Posterior cingulate gyrus (tissue), 11 donors: Measurements from ENCODE around the gene SETD5.
A peak's percentile ranks its signal among the peaks of the same experiment; 100 is the strongest.

Experiments used
- DNase-seq, 10 donors: peaks; one replicate each; pipeline versions ENCODE4 v3.0.0 to v3.0.0-alpha.2; 2020 to 2021; ENCODE audit warnings: mixed read lengths in 3 of 10
- intact Hi-C: fragments of 100-400 bp; cut with DNase I; formaldehyde crosslinking; loops from one replicate; pipeline ENCODE4 v1.15.1; 2023

Gene SETD5, protein sequence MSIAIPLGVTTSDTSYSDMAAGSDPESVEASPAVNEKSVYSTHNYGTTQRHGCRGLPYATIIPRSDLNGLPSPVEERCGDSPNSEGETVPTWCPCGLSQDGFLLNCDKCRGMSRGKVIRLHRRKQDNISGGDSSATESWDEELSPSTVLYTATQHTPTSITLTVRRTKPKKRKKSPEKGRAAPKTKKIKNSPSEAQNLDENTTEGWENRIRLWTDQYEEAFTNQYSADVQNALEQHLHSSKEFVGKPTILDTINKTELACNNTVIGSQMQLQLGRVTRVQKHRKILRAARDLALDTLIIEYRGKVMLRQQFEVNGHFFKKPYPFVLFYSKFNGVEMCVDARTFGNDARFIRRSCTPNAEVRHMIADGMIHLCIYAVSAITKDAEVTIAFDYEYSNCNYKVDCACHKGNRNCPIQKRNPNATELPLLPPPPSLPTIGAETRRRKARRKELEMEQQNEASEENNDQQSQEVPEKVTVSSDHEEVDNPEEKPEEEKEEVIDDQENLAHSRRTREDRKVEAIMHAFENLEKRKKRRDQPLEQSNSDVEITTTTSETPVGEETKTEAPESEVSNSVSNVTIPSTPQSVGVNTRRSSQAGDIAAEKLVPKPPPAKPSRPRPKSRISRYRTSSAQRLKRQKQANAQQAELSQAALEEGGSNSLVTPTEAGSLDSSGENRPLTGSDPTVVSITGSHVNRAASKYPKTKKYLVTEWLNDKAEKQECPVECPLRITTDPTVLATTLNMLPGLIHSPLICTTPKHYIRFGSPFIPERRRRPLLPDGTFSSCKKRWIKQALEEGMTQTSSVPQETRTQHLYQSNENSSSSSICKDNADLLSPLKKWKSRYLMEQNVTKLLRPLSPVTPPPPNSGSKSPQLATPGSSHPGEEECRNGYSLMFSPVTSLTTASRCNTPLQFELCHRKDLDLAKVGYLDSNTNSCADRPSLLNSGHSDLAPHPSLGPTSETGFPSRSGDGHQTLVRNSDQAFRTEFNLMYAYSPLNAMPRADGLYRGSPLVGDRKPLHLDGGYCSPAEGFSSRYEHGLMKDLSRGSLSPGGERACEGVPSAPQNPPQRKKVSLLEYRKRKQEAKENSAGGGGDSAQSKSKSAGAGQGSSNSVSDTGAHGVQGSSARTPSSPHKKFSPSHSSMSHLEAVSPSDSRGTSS (N-terminal part only)

GRCh38 chr3:9397332-9397905 is at the start of gene SETD5:
Gene SETD5, plus strand, starts transcription at chr3:9397615. Its CDS starts 31,324 bp downstream, at chr3:9428939.
- DNase-seq, result peak; percentile 97 to 100 (median 98)
- intact Hi-C loops, result loop anchor here (5.0 kb wide), 1 partner anchor 35 kb away; the partner anchor contains the start of gene THUMPD3

GRCh38 chr3:9347887-9348286 is 49.5 kb upstream of the SETD5 start:
- DNase-seq, result no peak
- intact Hi-C loops, result no loop called here

DNA sequence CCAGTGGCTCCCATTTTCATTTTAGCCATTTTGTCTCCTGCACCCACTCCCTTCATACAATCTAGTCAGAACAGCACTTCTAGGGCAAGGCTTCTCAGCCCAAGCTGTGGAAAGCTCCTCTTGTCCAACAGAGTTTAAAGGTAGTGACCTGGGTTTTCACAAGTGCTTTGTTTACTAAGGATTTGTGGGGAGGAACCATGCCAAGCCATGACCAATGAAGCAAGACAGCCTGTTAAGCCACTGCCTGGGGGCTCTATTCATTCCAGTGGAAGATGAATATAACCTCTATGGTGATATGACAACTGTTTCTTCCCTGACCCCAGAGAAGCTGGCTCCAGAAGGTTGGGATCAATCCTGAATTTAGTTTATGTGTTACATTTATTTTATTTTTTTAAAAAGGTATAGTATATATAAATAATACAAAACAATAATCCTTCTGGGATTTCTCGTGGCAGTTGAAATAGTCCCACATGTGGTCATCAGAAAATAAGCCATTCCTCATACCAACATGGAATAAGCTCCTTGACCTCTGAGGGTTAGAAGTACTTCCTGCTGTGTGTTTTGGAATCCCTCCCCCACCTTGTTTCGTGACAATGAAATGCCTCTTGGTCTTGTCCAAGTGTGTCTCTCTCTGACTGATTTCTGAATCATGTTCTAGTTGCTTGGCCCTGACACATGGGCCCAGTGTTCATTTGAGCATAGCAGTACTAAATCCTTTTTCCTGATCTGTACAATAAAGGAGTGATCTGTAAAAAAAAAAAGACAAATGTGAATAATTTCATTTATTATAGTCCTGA is 47.9 kb upstream of the SETD5 start:
- intact Hi-C loops, result loop anchor here (5.0 kb wide), 1 partner anchor 73 kb away; no protein-coding TSS in a partner anchor

GRCh38 chr3:9351709-9352126 is 45.7 kb upstream of the SETD5 start:
- DNase-seq, result no peak
- intact Hi-C loops, result loop anchor here (5.0 kb wide), 1 partner anchor 71 kb away; no protein-coding TSS in a partner anchor

More for the DNA sequence above, 47.9 kb upstream of the SETD5 start:
- no peak for DNase-seq

DNA sequence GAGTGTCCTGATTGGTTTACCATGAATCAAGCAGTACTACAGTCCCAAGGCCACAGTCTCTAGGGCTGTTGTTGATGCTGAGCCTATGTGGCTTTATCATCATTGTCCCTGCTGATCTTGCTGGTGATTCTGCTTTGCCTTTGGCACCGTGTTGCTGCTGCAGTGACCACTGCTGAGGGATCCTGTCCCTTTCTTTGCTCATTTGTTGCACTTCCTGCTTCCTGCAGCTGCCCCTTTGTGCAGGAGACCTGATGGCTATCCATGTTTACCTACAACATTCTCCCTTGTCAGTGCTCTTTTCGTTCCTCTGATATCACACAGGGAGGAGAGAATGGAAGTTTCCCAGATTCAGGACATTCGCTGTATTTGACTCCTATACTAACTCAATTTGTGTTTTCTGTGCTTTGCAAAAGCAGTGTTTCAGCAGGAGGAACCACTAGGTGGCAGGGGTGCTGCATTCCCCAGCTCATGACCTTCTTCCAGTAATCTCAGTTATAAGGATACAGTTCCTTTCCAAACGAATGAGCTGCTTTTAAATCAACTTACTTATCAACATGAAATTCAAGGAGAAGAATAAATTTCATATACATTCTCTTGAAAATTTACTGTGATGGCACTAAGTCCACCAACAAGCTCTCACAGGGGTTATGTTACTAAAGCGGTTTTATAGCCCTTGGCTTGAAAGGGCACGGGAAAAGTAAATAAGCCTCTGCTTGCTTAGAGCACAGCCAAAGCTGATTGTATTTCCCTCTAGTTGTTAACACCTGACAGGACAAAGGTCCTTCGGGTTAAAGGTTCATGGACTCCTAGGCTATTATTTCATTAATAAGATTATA is 44.3 kb upstream of the SETD5 start:
- peak; percentile 57 to 96 (median 77) for DNase-seq
- intact Hi-C loops, result loop anchor here (5.0 kb wide), 1 partner anchor 69 kb away; no protein-coding TSS in a partner anchor

- intact Hi-C loops, result loop anchor here (2.0 to 5.0 kb wide), 2 partner anchors 35 to 61 kb away; partner anchors contain the start of gene SETD5
- no peak for DNase-seq
These were observed 35.6 kb upstream of the SETD5 start for GRCh38 chr3:9361691-9362388.

DNA sequence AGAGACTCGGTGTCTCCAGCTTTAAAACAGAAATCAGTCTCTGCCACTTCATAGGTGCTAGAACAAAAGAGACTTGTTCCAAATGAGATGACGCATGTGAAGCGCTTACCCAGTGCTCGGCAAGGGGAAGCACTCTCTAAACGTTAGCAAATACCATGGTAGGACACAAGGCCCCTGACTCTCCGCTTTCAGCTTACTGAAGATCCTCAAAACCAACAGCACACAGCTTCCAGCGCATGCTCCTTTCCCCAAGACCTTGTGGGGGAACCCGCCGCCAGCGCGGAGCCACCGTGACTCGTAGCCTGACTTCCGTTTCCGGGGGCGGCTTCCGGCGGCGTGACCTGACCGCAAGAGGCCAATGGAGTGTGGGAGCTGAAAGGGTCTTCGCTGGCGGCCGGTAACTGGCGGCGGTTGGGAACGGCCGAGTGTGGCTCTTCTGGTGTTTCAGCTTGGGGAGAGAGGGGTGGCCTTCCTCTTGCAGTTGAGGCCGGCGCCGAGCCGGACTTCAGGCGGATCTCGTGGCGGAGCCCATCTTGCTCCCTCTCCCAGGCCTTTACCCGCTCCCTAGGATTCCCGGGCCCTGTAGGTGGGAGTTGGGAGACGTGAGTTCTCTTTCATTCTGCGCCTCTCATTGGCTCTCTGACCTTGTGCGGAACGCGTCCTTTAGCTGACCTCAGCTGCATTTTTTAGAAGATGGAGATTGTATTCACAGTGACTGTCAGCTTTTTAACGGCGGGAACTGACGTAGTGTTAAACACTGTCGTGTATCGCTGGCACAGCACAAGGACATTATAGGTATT is 34.5 kb upstream of the SETD5 start, which contains the start of gene THUMPD3:
TSS of gene THUMPD3 (plus strand) at position 324 of the 800 bp plus-strand sequence. CDS start 2,015 bp downstream, outside the sequence.
- intact Hi-C loops, result loop anchor here (2.0 to 5.0 kb wide), 2 partner anchors 34 to 60 kb away; partner anchors contain the start of gene SETD5
- peak; percentile 92 to 99 (median 95) for DNase-seq

DNA sequence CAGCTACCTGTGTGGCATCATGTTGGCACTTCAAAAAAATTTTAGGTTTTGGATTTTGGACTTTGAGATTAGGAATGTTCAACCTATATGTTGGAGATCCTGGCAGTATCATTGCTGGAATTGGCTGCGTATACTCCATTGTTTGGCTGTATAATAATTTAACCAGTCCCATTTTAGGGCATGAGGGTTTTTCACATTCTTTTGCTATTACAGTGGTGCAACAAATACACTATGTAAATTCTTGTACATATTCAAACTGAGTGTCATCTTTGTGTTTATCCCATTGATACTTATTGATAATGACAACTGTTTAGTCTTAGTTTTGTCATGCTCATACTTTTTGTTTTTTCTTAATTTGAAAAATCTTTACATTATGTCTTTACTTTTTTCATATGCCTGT is 27.9 kb upstream of the SETD5 start:
- intact Hi-C loops, result no loop called here
- no peak for DNase-seq

DNA sequence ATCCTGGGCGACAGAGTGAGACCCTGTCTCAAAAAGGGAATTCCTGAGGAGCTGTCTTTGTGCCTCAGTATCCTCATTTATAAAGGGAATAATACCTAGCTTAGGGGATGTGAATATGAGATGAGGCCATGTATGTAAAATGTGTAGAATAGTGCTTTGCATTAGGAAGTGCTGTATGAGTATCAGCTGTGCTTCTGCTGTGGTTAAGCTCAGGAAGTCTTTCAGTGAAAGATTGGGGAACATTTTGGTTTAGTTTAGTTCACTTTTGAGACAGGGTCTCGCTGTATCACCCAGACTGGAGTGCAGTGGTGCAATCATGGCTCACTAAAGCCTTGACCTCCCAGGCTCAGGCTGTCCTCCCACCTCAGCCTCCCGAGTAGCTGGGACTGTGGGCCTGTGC is 23.9 kb upstream of the SETD5 start:
- intact Hi-C loops, result no loop called here
- DNase-seq, result no peak

GRCh38 chr3:9377981-9378380 is 19.4 kb upstream of the SETD5 start:
- intact Hi-C loops, result no loop called here
- DNase-seq, result no peak

DNA sequence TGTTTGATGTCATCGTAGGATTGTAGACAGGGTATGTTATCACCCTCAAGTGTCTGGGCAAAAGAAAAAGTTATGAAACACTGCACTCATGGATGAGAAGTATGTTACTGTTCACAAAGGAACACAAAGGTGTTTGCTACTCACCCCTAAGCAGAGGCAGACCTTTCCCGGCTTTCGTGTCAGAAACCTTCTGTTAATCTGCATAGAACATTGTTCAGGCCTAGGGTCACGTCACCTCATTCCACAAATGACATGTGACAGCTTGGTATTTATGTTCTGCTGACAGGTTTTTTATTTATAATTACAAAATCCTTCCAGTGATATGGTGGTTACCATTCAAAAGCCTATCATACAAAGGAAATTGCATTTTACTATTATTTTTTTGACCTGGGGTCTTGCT is 18.1 kb upstream of the SETD5 start:
- no peak for DNase-seq
- intact Hi-C loops, result no loop called here

GRCh38 chr3:9380014-9380413 is 17.4 kb upstream of the SETD5 start:
- intact Hi-C loops, result no loop called here
- no peak for DNase-seq

DNA sequence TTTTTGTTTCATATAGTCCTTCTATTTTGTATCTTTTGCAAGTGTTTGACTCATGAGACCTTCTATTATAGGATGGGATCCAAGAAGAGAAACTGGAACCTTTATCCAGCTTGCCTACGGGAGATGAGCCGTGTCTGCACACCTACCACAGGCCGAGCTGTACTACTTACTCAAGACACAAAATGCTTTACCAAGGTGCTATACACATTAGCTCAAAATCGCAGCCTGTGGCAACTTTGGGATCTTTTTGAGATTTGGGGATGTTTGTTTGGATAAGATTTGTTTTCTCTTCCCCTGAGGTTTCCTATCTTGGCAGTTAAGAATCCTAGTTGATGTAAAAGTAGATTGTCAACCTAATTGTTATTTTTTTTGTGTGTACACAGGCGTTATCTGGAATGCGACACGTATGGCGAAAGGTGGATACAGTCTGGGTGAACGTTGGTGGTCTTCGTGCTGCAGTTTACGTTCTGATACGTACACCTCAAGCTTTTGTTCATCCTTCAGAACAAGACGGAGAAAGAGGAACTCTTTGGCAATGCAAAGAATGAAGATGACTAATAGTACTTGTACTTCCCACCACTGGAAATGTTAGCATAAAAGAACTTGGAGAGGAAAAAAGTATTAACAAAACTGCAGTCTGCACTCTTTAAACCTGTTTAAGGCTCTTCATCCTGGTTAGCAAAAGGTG is 13.1 kb upstream of the SETD5 start:
- DNase-seq, result no peak
- intact Hi-C loops, result no loop called here

DNA sequence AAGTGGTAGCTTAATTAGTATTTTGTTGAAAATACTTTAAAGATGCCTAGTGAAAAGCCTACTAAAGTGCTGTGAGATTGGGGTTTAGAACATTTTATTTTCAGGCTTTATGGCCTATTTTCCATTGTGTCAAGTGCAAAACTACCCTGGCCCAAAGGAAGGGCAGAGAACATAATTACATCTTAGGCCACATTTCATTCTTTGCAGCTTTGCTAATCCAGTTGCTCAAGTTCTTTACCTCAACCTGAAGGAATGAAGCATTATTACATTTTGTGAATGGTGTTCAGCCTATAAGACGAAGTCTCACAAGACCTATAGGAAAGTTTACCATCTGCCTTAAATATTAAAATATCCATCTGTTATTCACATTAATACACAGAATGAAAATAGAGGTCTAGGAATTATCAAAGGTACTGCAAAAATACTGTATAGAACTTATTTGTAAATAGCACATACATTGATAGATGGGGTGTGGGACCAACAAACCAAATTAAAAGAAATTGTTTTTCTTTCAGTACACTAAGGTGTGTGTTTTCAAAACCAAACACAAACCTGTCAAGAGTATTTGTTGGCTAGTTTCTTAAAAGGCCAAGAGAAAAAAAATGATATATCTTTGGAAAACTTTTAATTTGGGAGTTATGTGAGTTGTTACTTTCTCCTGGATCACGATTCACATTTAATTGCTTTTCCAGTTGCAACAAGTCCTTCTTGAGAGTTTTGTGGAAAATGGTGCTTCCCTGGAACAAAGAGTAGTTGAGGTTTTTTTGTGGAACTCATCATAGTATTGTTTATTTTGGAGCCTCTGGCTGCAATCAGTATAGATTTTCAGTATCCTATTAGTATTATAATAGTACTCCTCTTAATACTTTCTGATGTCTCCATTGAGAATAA is 12.0 kb upstream of the SETD5 start:
- intact Hi-C loops, result no loop called here

GRCh38 chr3:9386078-9386459 is 11.3 kb upstream of the SETD5 start:
- no peak for DNase-seq
- intact Hi-C loops, result no loop called here

More for the DNA sequence above, 12.0 kb upstream of the SETD5 start:
- no peak for DNase-seq
